GM18511 (cell line): Measurements from ENCODE around the gene RPUSD1.
"Not testable (repeated sequence)": the region's sequence is repeated elsewhere in the genome, so short reads cannot be mapped to it uniquely, and the experiment has no call there.

Experiments
- ATAC-seq: cut with Tn5 transposase; IDR thresholded peaks from one replicate; pipeline ENCODE4 v1.9.1; 2021; ENCODE audit warnings: mild to moderate bottlenecking, moderate library complexity; ENCODE audit not compliant: unreplicated experiment

RPUSD1 gene

GRCh38 chr16:751152-752006, 36.8 kb downstream of the RPUSD1 start:
- no peak for ATAC-seq

DNA sequence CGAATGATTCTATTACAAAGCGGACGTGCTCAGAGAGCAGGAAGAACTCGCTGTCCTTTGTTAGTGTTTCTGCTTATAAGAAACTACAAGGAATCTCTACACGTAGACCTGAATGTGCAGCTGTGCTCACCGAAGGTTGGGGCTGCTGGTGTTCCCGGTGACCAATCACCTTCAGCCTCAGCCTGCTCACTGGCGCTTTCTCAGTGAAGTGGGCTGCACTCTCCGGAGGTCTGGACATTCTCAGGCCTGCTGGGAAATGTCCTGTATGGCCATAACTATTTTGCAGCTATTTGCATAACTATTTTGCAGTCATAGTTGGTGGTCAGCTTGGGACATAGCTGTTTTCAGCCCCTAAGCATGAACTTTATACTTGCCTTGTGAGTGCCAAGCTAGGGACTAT, 37.7 kb downstream of the RPUSD1 start:
- ATAC-seq, result no peak

DNA sequence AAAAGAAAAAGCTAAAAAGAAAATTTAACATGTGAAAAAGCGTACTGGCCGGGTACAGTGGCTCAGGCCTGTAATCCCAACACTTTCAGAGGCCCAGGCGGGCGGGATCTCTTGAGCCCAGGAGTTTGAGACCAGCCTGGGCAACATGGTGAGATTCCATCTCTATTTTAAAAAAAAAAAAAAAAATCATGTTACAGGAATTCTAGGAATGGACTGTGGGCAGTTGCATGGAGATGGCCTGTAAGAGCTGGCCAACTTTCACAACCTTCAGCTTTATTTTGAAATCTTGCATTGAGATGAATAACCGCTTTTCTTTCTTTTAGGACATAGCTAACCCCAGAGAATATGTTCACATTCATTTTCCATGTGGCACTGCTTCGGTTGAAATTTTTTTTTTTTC, 39.2 kb downstream of the RPUSD1 start:
- no peak for ATAC-seq

DNA sequence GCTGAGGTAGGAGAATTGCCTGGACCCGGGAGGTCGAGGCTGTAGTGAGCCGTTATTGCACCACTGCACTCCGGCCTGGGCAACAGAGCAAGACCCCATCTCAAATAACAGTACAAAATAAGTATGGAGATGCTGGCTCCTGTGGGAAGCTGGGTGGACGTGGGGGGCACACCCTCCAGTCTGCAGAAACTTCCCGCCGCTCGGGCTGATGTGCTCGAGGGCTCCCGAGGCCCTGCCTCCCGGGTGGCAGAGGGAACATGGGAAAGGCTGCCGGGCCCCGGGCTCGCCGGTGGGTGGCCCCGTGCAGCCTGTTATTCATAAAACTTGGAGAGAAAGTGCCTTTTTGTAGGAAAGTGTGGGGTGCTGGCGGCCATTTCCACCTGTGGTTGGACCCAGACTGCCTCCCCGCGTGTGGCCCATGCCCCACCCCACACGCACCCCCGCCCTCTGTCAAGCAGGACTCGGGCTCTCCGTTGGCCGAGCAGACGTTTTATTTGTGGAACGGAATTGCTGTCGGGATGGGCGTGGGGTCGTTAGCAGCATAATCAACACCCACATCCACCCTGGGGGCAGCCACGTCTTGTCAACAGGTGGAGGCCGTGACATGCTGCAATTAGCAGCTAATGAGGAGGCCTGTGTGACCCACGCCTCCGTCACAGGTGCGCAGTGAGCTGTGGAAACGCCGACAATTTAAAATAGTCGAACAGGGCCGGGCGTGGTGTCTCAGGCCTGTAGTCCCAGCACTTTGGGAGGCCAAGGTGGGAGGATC, 40.0 kb downstream of the RPUSD1 start:
- ATAC-seq, result no peak

GRCh38 chr16:746637-747036, 41.5 kb downstream of the RPUSD1 start:
- no peak for ATAC-seq

DNA sequence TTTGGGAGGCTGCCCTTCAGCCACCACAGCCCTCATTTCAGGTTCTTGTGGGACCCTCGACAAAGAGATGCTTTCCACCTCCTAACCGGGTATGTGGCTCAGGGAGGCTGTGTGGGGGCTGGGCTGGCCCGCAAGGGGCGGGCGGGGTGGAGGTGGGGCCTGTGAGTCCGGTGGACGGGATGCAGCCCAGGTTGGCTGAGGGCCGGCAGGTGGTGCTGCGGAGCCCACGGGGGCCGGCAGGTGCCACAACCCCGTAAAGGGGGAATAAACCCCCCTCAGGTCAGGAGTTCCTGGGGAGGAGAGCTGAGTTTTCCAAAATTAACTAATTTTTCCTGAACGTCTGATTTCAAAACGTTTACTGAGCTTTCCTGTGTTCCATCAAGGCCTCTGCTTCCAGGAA, 42.4 kb downstream of the RPUSD1 start:
- no peak for ATAC-seq

DNA sequence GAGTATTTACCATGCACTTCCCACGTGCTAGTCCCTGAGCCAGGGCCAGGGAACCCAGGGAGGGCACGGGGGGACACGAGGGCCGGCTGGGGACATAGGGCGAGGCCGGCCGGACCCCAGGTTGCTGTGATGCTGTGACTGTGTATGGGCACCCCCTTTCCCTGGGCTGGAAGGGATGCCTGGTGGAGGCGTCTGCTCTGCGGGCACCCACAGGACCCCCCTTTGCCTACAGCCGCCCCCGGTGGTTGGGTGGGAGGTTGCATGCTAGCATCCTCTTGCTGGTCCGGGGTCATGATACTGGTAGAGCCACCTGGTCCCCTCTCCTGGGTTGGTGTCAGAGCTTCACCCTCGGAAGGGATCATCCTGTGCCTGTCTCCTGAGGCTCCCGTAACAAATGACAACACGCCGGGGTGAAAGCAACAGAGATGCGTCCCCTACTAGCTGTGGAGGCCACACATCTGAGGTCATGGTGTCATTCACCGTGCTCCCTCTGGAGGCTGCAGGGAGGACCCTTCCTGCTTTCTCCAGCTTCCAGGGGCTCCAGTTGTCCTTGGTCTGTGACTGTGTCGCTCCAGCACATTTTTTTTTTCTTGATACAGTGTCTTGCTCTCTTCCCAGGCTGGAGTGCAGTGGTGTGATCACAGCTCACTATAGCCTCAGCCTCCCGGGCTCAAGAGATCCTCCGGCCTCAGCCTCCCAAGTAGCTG, 44.2 kb downstream of the RPUSD1 start:
- no peak for ATAC-seq

- not testable (repeated sequence) for ATAC-seq
These were observed 45.3 kb downstream of the RPUSD1 start for GRCh38 chr16:742894-743293.

- ATAC-seq, result no peak
These were observed 46.1 kb downstream of the RPUSD1 start for GRCh38 chr16:741986-742629.

DNA sequence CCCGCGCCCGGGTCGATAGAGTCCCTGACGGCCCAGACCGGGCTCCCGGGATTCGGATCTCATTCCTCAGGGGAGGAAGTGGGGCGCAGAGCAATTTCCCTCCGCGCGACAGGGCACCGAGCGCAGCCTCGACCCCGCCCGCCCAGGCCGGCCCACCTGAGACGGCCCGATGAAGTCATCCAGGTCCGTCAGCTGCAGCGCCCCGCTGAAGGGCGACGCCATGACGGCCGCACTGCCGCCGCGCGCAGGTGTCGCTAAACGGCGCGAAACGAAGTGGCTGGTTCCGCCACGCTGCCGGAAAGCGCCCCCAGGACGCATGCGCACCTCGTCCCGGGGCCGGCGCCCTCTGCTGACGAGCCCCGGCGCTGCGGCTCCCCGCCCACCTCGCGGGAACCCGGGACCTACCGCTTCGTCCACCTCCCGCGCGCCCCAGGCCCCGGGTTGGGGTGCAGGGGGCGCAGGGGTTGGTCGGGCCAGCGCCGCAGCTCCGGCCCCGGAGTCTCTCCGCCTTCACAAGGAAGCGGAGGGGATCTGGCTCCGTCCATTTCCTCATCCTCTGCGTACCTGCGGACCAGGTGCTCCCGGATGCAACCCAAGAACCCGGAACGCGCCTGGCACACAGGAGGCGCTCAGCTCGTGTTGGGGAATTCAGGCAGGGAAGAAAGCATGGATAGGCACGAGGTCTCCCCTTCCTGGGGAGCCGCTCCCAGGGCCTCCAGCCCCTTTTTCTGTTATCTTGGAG, 47.2 kb downstream of the RPUSD1 start, which contains the start of gene CIAO3:
CIAO3 (minus strand) TSS at position 234 of the 742 bp plus-strand sequence; CDS start at position 222, 12 bp downstream.
- peak; percentile 77 for ATAC-seq

- ATAC-seq, result peak; percentile 29
These were observed 47.8 kb downstream of the RPUSD1 start for GRCh38 chr16:740459-740763.

DNA sequence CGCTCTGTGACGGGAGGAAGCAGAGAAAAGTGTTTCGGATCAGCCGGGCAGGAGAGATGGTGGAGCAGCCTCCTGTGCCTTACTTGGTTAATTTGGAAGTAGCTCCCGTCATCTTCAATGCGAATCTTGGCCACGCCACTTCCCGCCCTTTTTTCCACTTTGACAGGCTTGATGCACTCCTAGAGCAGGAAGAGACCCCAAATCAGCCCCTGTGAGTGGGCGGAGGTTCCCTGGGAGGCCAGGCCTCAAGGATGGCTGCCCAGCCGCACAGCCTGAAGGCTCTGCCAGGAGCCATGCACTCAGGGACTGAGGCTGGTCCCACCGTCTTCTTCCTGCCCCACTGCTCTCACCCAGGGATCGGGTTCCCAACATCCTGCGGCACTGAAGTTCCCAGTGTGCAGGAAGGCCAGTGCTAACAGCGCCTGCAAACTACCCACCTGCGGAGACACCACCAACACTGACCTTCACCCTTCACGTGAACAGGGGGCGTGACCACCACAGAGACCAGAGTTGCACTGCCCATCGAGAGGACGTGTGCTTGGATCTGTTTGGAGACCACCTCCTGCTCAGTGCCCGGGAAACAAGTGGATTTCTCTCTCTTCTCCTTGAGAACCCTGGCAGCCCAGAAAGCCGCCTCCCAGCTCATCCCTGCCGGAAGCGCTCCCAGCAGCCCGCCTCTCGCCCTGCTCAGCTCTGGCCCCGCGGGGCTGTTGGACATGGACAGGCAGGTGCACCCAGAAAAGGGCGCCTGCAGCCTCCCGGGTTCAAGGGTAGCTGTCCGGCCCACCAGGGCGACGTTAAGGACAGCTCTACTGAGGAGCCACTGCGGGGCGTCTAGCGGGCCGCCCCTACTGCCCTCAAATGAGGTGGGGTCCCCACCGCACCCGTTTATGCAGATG, 48.4 kb downstream of the RPUSD1 start:
- no peak for ATAC-seq

DNA sequence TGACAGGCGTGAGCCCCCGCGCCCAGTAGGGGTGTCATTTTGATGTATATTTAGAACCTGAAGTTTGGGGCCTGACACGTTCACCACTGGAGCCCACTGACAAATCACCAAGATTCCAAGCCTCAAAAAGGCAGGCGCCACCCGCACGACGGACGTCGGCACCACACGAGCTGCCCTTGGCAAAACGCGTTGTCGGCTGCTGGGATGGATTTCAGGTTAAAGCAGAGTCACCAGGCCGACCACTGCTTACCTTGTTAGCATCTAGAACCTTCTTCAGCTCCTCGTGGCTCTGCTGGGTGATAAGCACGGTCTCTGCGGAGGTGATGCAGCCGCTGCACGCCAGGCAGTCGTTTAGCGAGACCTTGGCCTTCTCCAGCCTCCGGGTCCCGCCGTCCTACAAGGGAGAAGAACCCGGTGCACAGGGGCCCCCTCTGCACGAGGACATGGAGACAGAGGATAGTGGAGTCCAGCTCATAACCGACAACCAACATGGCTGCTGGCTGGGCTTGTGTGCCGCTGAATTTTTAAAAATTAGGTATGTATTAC, 51.2 kb downstream of the RPUSD1 start:
- ATAC-seq, result no peak

DNA sequence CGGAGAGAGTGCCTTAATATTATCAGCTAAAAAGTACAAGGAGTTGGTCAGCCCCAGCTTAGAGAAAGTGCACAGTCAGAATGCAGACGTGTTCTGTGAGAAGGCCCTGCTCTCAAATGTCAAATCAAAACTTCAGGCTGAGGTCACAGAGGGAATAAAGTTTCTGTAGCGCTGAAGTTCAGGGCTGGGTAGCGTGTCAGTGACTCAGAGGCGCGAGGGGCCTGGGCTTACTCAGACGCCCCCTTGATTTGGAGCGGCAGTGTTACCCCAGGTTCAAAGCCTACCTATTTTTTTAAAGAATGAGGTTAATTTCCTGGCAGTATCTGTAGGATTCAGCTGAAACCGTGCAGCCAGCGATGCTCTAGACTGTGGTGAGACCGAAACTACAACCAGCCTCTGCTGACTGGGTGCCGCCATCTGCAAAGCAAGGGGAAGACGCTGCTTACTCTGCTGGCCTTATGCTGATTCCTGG, 52.2 kb downstream of the RPUSD1 start:
- ATAC-seq, result no peak

DNA sequence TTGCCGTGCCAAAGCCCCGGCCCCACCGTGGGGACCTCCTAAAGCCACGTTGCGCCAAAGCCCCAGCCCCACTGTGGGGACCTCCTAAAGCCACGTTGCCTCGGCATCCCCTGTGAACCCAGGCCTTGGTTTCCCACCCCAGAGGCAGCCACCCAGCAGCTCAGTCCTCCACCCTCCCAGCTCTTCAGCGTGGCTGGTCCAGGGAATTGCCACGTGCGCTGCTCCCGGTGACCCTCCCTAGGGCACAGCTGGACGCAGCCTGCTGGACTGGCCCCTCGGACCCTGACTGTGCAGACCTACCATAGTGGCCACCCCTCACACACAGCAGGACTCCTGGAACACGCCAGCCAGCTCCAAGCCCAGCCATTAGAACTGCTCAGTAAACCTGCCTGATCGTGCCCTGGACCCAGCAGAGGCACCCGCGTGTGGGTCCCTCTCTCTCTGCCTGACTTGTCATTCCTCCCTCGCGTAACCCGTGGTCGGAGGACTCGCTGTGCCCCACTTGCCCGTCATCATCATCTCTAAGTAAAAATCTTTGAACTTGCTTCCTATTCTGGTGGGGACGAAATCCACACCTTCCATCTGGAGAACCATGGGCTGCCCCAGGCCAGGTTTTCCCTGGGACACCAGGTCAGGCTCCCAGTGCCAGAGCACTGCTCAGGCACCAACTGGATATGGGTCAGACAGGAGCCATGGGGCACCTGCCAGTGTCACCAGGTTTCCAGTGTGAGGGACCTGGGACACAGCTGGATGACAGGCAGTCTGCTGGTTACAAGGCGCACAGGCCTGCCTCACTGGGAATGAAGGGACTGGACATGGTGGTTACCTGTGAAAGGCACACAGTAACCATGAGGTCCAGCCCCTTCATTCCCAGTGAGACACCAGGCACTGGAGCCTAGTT, 53.0 kb downstream of the RPUSD1 start:
- no peak for ATAC-seq
